HCT116 (cell line): ENCODE measurements around the gene PKP2. TPM values are rescaled to one million over a fixed set of nuclear protein-coding genes. Genes with fewer than 3 reads are reported as not detected.

Experiments used
- ATAC-seq: fragments of 200-7000 bp; cut with Tn5 transposase; 2 replicates; pipeline ENCODE4 v1.9.1; 2020; ENCODE audit warnings: mild to moderate bottlenecking, moderate library complexity
- BruUV-seq: library from RNA; stranded (reverse); fragments of 400-500 nt; replicated peaks from 2 replicates; lab custom pipeline; 2021; lab: Mats Ljungman, UMichigan
- CTCF ChIA-PET: fragments of 300-600 bp; sonication (Branson Sonifier 250); formaldehyde crosslinking; loops from one replicate; lab custom pipeline; 2021; ENCODE audit warnings: antibody characterized with exemption; lab: Charles Lee
- POLR2A ChIA-PET: fragments of 300-600, 350-600 bp; sonication (Branson Sonifier 250); formaldehyde crosslinking; loops from one replicate; lab custom pipeline; 2021; ENCODE audit warnings: antibody characterized with exemption; lab: Charles Lee
- RAD21 ChIA-PET, 2 experiments: fragments of 300-600 bp; sonication (Branson Sonifier 250); formaldehyde crosslinking; loops; one replicate each; lab custom pipeline; 2023; ENCODE audit warnings: low total read pairs in 2 of 2; ENCODE audit not compliant: uncharacterized antibody in 2 of 2, unreplicated experiment in 2 of 2, low non-redundant PET in 1 of 2; lab: Charles Lee
- DNase-seq: peaks from one replicate; pipeline ENCODE4 v3.0.0-alpha.2; 2010; ENCODE audit warnings: low read depth, low spot score
- H2AFZ ChIP-seq: fragments of 200-600 bp; shearing (Covaris generic), sonication (generic); 2 replicates; pipeline ENCODE4 v1.6.1; 2017; ENCODE audit warnings: low read depth, mixed run types, mixed read lengths, antibody characterized with exemption, low read length; ENCODE audit not compliant: poor library complexity, severe bottlenecking
- H3K27ac ChIP-seq: 2 replicates; pipeline ENCODE4 v1.5.1; 2012; ENCODE audit warnings: low read depth, low read length
- H3K27me3 ChIP-seq: fragments of 200-600 bp; sonication (generic); 2 replicates; pipeline ENCODE4 v1.6.1; 2016; ENCODE audit warnings: mixed run types, low read length, mixed read lengths; ENCODE audit not compliant: insufficient read depth
- H3K36me3 ChIP-seq, 2 experiments: fragments of 200-500 bp in 1 of 2; fragments of 200-600 bp in 1 of 2; sonication (Bioruptor generic) in 1 of 2; sonication (generic) in 1 of 2; 2 replicates each; pipeline versions ENCODE4 v1.5.1 to v1.6.1; 2014 to 2016; ENCODE audit warnings: low read length in 2 of 2, inconsistent platforms in 1 of 2, mixed read lengths in 1 of 2, mixed run types in 1 of 2; ENCODE audit not compliant: insufficient read depth in 2 of 2, control insufficient read depth in 1 of 2
- H3K4me1 ChIP-seq, 2 experiments: fragments of 200-600 bp in 1 of 2; sonication (generic) in 1 of 2; 2 replicates each; pipeline versions ENCODE4 v1.5.1 to v1.6.1; 2012 to 2017; ENCODE audit warnings: low read length in 2 of 2, inconsistent platforms in 1 of 2, mild to moderate bottlenecking in 1 of 2, mixed read lengths in 1 of 2, mixed run types in 1 of 2, moderate library complexity in 1 of 2; ENCODE audit not compliant: insufficient read depth in 2 of 2, control insufficient read depth in 1 of 2
- H3K4me2 ChIP-seq: fragments of 200-600 bp; sonication (generic); 2 replicates; pipeline ENCODE4 v1.6.1; 2017; ENCODE audit warnings: mixed run types, low read length, mixed read lengths
- H3K4me3 ChIP-seq, 2 experiments: fragments of 200-600 bp in 1 of 2; sonication (generic) in 1 of 2; replicated peaks in 1 of 2; 2 replicates each; pipeline ENCODE4 v1.5.1; 2011 to 2016; ENCODE audit warnings: low read length in 2 of 2, control low read depth in 1 of 2, low read depth in 1 of 2, mild to moderate bottlenecking in 1 of 2, mixed read lengths in 1 of 2, mixed run types in 1 of 2
- H3K79me2 ChIP-seq: fragments of 200-600 bp; sonication (generic); 2 replicates; pipeline ENCODE4 v1.6.1; 2017; ENCODE audit warnings: mild to moderate bottlenecking, mixed run types, low read length, moderate library complexity, mixed read lengths; ENCODE audit not compliant: insufficient read depth
- H3K9ac ChIP-seq: fragments of 200-600 bp; sonication (generic); 2 replicates; pipeline ENCODE4 v1.6.1; 2016; ENCODE audit warnings: low read length, mixed read lengths
- H3K9me2 ChIP-seq: fragments of 200-600 bp; sonication (generic), shearing (Covaris generic); 2 replicates; pipeline ENCODE4 v1.6.1; 2017; ENCODE audit warnings: mixed run types, mild to moderate bottlenecking, moderate library complexity; ENCODE audit not compliant: insufficient read depth
- H3K9me3 ChIP-seq, 2 experiments: fragments of 200-500 bp in 1 of 2; fragments of 200-600 bp in 1 of 2; sonication (Bioruptor generic) in 1 of 2; sonication (generic) in 1 of 2; 2 replicates each; pipeline ENCODE4 v1.6.1; 2014 to 2017; ENCODE audit warnings: low read length in 2 of 2, mixed read lengths in 2 of 2, inconsistent platforms in 1 of 2, low read depth in 1 of 2, mild to moderate bottlenecking in 1 of 2, mixed run types in 1 of 2, moderate library complexity in 1 of 2; ENCODE audit not compliant: control insufficient read depth in 1 of 2, insufficient read depth in 1 of 2
- H4K20me1 ChIP-seq: fragments of 200-600 bp; sonication (generic), shearing (Covaris generic); 2 replicates; pipeline ENCODE4 v1.6.1; 2017; ENCODE audit warnings: mixed run types, mild to moderate bottlenecking, moderate library complexity; ENCODE audit not compliant: insufficient read depth
- MAX ChIP-seq: IDR thresholded peaks from 2 replicates; pipeline ENCODE4 v1.6.1; 2012
- SP1 ChIP-seq: IDR thresholded peaks from 2 replicates; pipeline ENCODE4 v1.6.1; 2012; ENCODE audit warnings: low read depth
- ZNF274 ChIP-seq: fragments of 200-500 bp; sonication (Bioruptor generic); IDR thresholded peaks from 2 replicates; pipeline ENCODE4 v1.6.1; 2014; ENCODE audit warnings: mild to moderate bottlenecking, low read depth, low read length, inconsistent platforms
- intact Hi-C: fragments of 100-400 bp; cut with micrococcal nuclease; formaldehyde crosslinking; loops from 2 replicates; pipeline ENCODE4 v1.10.0; 2022
- total RNA-seq: library from RNA; stranded (reverse); gene quantifications from one replicate; pipeline ENCODE4 v1.2.1, GENCODE V29; 2021; ENCODE audit not compliant: unreplicated experiment

PKP2 gene
- total RNA-seq, 1 experiment from 2014 or later = 21.5 TPM

GRCh38 chr12:32742133-32742532, 154.4 kb downstream of the PKP2 start:
- Histone ChIP-seq H3K9me2 (no peaks in the 10 kb centered on the region), H3K9ac (no peak overlapping the region), H3K4me1 (no peaks in the 10 kb centered on the region), H3K27ac (no peak overlapping the region), H3K4me3 (no peak overlapping the region), H2AFZ (no peak overlapping the region), H3K79me2 (peaks cover 30% of the 10 kb centered on the region), H3K4me2 (no peak overlapping the region), H3K9me3 (no peaks in the 10 kb centered on the region), H3K27me3 (no peaks in the 10 kb centered on the region), H3K36me3 (peaks cover 42 to 61% of the 10 kb centered on the region in 2 experiments; a peak in 3 of 4 replicates), H4K20me1 (no peaks in the 10 kb centered on the region)
- TF ChIP-seq ZNF274 = no peak
- TF ChIP-seq SP1 = no peak
- no peak for TF ChIP-seq MAX
- CTCF ChIA-PET = interaction anchor here (1.1 kb wide), 1 partner anchor 13 kb away, joined by 3 read pairs; no protein-coding TSS in a partner anchor
- RAD21 ChIA-PET = no interaction called here
- BruUV-seq = no TSS peak
- DNase-seq = no peak
- no peak for ATAC-seq
- intact Hi-C loops = no loop called here
- POLR2A ChIA-PET = no interaction called here

Other genes starting within 250 kb of the PKP2 start
- gene DNM1L, start 217.5 kb downstream of the PKP2 start, total RNA-seq = 69.7 TPM
- gene YARS2, start 140.9 kb downstream of the PKP2 start, total RNA-seq = 26.7 TPM